CD4-positive, alpha-beta memory T cell (primary cell): ENCODE data around the gene CEP170B. TPM values are rescaled to one million over a fixed set of nuclear protein-coding genes. Genes with fewer than 3 reads are reported as not detected.

ENCODE experiments used
- CTCF ChIA-PET: fragments of 350-600 bp; sonication (Branson Sonifier 250); formaldehyde crosslinking; loops from one replicate; lab custom pipeline; 2021; ENCODE audit warnings: inconsistent platforms; ENCODE audit not compliant: partially characterized antibody; lab: Charles Lee
- POLR2A ChIA-PET: fragments of 350-600 bp; sonication (Branson Sonifier 250); formaldehyde crosslinking; loops from one replicate; lab custom pipeline; 2021; ENCODE audit not compliant: partially characterized antibody; lab: Charles Lee
- DNase-seq, 5 donors: peaks; one replicate each; pipeline versions ENCODE4 v3.0.0 to v3.0.0-alpha.2; 2020 to 2022; ENCODE audit warnings: mixed read lengths in 1 of 5
- H3K27ac ChIP-seq: one replicate; pipeline ENCODE4 v1.7.0; 2013; ENCODE audit warnings: low read depth, low read length
- H3K27me3 ChIP-seq: 2 replicates; pipeline ENCODE4 v1.7.0; 2013; ENCODE audit warnings: mild to moderate bottlenecking, low read length, moderate library complexity; ENCODE audit not compliant: insufficient read depth
- H3K36me3 ChIP-seq: 2 replicates; pipeline ENCODE4 v1.7.0; 2013; ENCODE audit warnings: mild to moderate bottlenecking, low read length, moderate library complexity; ENCODE audit not compliant: insufficient read depth
- H3K4me1 ChIP-seq: 2 replicates; pipeline ENCODE4 v1.7.0; 2013; ENCODE audit warnings: mild to moderate bottlenecking, low read length, moderate library complexity; ENCODE audit not compliant: insufficient read depth
- H3K4me3 ChIP-seq, 2 donors: one replicate each; pipeline ENCODE4 v1.7.0; 2013; ENCODE audit warnings: low read length in 2 of 2, mild to moderate bottlenecking in 1 of 2
- H3K9me3 ChIP-seq, 2 donors: one replicate each; pipeline ENCODE4 v1.7.0; 2013; ENCODE audit warnings: low read length in 2 of 2, control low read depth in 1 of 2; ENCODE audit not compliant: control insufficient read depth in 1 of 2
- H3K27ac Mint-ChIP-seq, 7 donors: one replicate each; pipeline ENCODE4 v1.8.0; 2020 to 2021; ENCODE audit warnings: mixed read lengths in 7 of 7, mild to moderate bottlenecking in 6 of 7, inconsistent platforms in 3 of 7, moderate library complexity in 3 of 7
- H3K27me3 Mint-ChIP-seq, 2 donors: one replicate each; pipeline ENCODE4 v1.8.0; 2020 to 2021; ENCODE audit warnings: mixed read lengths in 2 of 2
- H3K36me3 Mint-ChIP-seq, 2 donors: one replicate each; pipeline ENCODE4 v1.8.0; 2020 to 2021; ENCODE audit warnings: mixed read lengths in 2 of 2, inconsistent platforms in 1 of 2, mild to moderate bottlenecking in 1 of 2
- H3K4me1 Mint-ChIP-seq, 4 donors: one replicate each; pipeline ENCODE4 v1.8.0; 2020 to 2021; ENCODE audit warnings: mixed read lengths in 4 of 4, mild to moderate bottlenecking in 1 of 4
- H3K4me3 Mint-ChIP-seq, 8 donors: one replicate each; pipeline ENCODE4 v1.8.0; 2020 to 2021; ENCODE audit warnings: mixed read lengths in 8 of 8, mild to moderate bottlenecking in 7 of 8, moderate library complexity in 6 of 8, inconsistent platforms in 3 of 8
- H3K9me3 Mint-ChIP-seq, 8 donors: one replicate each; pipeline ENCODE4 v1.8.0; 2020 to 2021; ENCODE audit warnings: mixed read lengths in 8 of 8, mild to moderate bottlenecking in 5 of 8, inconsistent platforms in 3 of 8, moderate library complexity in 1 of 8
- intact Hi-C: fragments of 100-400 bp; cut with micrococcal nuclease; formaldehyde crosslinking; loops from one replicate; pipeline ENCODE4 v1.15.1; 2023
- polyA plus RNA-seq, 2 donors: library from polyadenylated mRNA; unstranded; fragments of 300-500 nt; fragmentation: Illumina TruSeq; gene quantifications; one replicate each; pipeline ENCODE4 v1.2.3, GENCODE V29; 2021
- total RNA-seq, 2 experiments: library from RNA; stranded (reverse); gene quantifications; one replicate each; pipeline ENCODE4 v1.2.3, GENCODE V29; 2021

The CEP170B gene
- total and polyA plus RNA-seq, 4 experiments from 2014 or later = 0.16 to 3.8 (median 3.0) TPM; not detected in 1

DNA sequence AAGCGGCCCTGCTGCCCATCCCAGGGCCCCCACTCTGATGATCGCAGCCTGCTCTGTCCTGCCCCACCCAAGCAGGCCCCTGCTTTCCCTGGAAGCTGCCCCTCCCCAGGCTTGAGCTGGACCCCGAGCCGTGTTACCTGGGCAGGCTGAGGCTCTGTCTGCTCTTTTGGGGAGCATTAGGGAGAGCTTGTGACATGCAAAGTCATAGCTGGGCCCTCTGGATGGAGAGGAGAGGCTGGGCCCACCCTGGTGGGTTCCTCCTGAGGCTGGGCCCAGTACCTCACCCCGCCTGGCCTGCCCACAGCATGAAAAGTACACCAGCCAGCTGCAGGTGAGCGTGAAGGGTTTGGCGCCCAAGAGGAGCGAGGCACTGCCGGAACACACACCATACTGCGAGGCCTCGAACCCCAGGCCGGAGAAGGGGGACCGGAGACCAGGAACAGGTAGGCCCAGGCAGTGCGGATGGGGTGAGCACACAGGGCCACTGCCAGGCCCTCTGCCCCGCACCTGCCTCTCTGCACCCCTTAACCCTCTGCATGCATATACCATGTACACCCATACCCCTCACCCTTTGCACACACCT lies 15.0 kb downstream of the CEP170B start:
- Mint-ChIP-seq H3K27me3 (no peaks in the 10 kb centered on the region), H3K36me3 (no peaks in the 10 kb centered on the region), H3K27ac (no peak overlapping the region), H3K9me3 (peaks cover 0 to 2% (median 0%) of the 10 kb centered on the region in 8 donors), H3K4me3 (no peak overlapping the region), H3K4me1 (no peaks in the 10 kb centered on the region)
- ChIA-PET POLR2A (no interaction called here), CTCF (no interaction called here)
- Histone ChIP-seq H3K4me3 (no peak overlapping the region), H3K27ac (no peak overlapping the region), H3K27me3 (no peaks in the 10 kb centered on the region), H3K36me3 (no peaks in the 10 kb centered on the region), H3K9me3 (no peaks in the 10 kb centered on the region), H3K4me1 (no peaks in the 10 kb centered on the region)
- peak in 1 of 5 donors; percentile 28 for DNase-seq
- intact Hi-C loops = no loop called here

DNA sequence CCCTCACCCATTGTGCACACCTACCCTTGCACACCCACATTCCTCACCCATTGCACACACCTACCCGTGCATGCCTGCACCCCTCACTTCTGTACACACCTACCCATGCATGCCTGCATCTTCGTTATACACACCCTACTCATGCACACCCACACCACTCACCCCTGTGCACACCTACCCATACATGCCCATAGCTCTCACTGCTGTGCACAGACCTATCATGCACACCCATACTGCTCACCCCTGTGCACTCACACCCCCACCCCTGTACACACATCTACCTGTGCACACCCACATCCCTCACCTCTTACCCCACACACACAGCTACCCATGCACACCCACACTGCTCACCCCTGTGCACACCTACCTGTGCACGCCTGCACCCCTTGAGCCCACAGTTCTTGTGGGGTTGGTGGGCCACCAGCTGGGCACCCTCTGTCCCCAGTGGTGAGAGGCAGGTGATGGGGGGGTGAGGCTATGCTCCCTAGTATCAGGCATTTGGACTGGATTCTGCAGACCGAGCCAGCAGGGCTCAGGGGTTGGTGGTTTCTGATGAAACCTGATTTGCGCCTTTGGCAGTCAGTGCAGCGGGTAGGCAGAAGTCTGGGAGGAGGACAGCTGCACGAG lies 15.6 kb downstream of the CEP170B start:
- CTCF ChIA-PET = no interaction called here
- intact Hi-C loops = no loop called here
- Histone ChIP-seq H3K4me1 (no peaks in the 10 kb centered on the region), H3K9me3 (no peaks in the 10 kb centered on the region), H3K27me3 (no peaks in the 10 kb centered on the region), H3K27ac (no peak overlapping the region), H3K4me3 (no peak overlapping the region), H3K36me3 (no peaks in the 10 kb centered on the region)
- H3K27me3 Mint-ChIP-seq = no peaks in the 10 kb centered on the region
- H3K36me3 Mint-ChIP-seq = no peaks in the 10 kb centered on the region
- no peak overlapping the region for H3K4me3 Mint-ChIP-seq
- H3K9me3 Mint-ChIP-seq = peaks cover 0 to 2% (median 0%) of the 10 kb centered on the region in 8 donors
- POLR2A ChIA-PET = no interaction called here
- DNase-seq = peak in 1 of 5 donors; percentile 12
- H3K4me1 Mint-ChIP-seq = no peaks in the 10 kb centered on the region
- no peak overlapping the region for H3K27ac Mint-ChIP-seq

DNA sequence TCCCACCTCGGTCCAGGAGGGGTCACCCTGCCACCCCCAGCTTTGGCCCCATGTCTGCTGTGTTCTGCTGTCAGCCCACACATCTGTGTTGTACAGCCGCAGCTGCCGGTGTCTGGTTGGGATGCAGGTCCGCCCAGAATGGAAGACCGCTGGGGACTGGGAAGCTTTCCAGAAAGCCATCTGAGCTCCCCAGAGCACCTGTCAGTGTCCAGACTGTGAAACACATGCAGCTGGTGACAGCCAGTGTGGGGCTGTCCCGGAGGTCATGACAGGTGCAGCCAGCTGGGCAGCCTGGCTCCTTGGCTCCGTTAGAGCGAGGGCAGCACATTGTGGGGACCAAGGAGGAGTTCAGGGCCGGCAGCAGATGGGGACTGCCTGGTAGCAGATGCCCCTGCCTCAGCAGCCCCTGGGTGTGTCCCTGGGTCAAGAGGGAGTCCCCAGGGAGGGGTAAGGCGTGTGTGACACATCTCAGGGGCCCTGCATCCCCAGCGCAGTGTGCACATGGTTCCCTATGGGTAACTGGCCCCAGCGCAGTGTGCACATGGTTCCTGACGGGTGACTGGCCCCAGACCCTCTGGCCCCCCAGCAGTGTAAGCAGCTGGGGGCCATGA lies 16.4 kb downstream of the CEP170B start:
- intact Hi-C loops = no loop called here
- H3K36me3 Mint-ChIP-seq = no peaks in the 10 kb centered on the region
- peak in 1 of 5 donors; percentile 11 for DNase-seq
- Histone ChIP-seq H3K4me3 (no peak overlapping the region), H3K27ac (no peak overlapping the region), H3K4me1 (no peaks in the 10 kb centered on the region), H3K27me3 (no peaks in the 10 kb centered on the region), H3K36me3 (no peaks in the 10 kb centered on the region), H3K9me3 (no peaks in the 10 kb centered on the region)
- H3K4me3 Mint-ChIP-seq = no peak overlapping the region
- no peaks in the 10 kb centered on the region for H3K27me3 Mint-ChIP-seq
- CTCF ChIA-PET = no interaction called here
- no peaks in the 10 kb centered on the region for H3K4me1 Mint-ChIP-seq
- H3K9me3 Mint-ChIP-seq = peaks cover 0 to 2% (median 0%) of the 10 kb centered on the region in 8 donors
- POLR2A ChIA-PET = no interaction called here
- no peak overlapping the region for H3K27ac Mint-ChIP-seq

DNA sequence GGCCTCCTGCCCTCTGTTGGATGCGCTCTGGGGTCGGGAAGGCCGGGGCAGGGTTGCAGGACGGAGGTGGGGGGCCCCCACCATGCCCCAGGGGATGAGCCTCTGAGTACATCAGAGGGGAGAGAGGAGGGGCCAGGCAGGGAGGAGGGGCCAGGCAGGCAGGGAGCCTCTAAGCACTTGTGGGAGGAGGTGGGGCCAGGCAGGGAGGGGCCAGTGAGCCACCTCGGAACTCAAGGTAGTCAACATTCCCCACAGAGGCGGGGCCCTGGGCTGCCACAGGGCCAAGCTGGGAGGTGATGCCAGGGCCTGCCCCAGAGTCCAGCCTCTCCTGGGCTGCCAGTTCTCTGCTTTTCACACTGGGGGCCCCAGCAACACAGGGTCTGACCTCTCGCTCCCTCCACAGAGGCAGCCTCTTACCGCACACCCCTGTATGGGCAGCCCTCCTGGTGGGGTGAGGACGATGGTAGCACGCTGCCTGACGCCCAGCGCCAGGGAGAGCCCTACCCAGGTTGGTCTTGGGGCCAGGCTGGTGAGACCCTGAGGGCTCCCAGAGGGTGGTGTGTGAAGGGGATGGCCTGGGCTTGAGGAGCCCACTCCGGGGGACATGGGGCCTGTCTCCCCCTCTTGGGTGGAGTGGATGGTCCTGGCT lies 17.4 kb downstream of the CEP170B start:
- Mint-ChIP-seq H3K27me3 (no peaks in the 10 kb centered on the region), H3K4me3 (no peak overlapping the region), H3K36me3 (no peaks in the 10 kb centered on the region), H3K4me1 (no peaks in the 10 kb centered on the region), H3K9me3 (peaks cover 0 to 2% (median 0%) of the 10 kb centered on the region in 8 donors), H3K27ac (no peak overlapping the region)
- no peaks in the 10 kb centered on the region for H3K36me3 ChIP-seq
- DNase-seq = peak in 1 of 5 donors; percentile 39
- no peaks in the 10 kb centered on the region for H3K27me3 ChIP-seq
- no peak overlapping the region for H3K27ac ChIP-seq
- ChIA-PET CTCF (no interaction called here), POLR2A (no interaction called here)
- intact Hi-C loops = no loop called here
- no peaks in the 10 kb centered on the region for H3K4me1 ChIP-seq
- H3K4me3 ChIP-seq = no peak overlapping the region
- H3K9me3 ChIP-seq = no peaks in the 10 kb centered on the region

- no peaks in the 10 kb centered on the region for H3K9me3 Mint-ChIP-seq
- intact Hi-C loops = no loop called here
- H3K4me3 ChIP-seq = no peak overlapping the region
- H3K36me3 ChIP-seq = no peaks in the 10 kb centered on the region
- peak in 1 of 5 donors; percentile 12 for DNase-seq
- CTCF ChIA-PET = no interaction called here
- H3K27me3 ChIP-seq = no peaks in the 10 kb centered on the region
- H3K4me3 Mint-ChIP-seq = no peak overlapping the region
- H3K36me3 Mint-ChIP-seq = no peaks in the 10 kb centered on the region
- POLR2A ChIA-PET = no interaction called here
- H3K9me3 ChIP-seq = no peaks in the 10 kb centered on the region
- H3K4me1 ChIP-seq = no peaks in the 10 kb centered on the region
- H3K27me3 Mint-ChIP-seq = no peaks in the 10 kb centered on the region
- no peaks in the 10 kb centered on the region for H3K4me1 Mint-ChIP-seq
- no peak overlapping the region for H3K27ac ChIP-seq
- H3K27ac Mint-ChIP-seq = no peak overlapping the region
Measured at GRCh38 chr14:104882991-104883660, 18.1 kb downstream of the CEP170B start.

- Histone ChIP-seq H3K27me3 (no peaks in the 10 kb centered on the region), H3K27ac (no peak overlapping the region), H3K4me3 (no peak overlapping the region), H3K36me3 (no peaks in the 10 kb centered on the region), H3K4me1 (no peaks in the 10 kb centered on the region), H3K9me3 (no peaks in the 10 kb centered on the region)
- Mint-ChIP-seq H3K9me3 (no peaks in the 10 kb centered on the region), H3K4me3 (no peak overlapping the region), H3K36me3 (no peaks in the 10 kb centered on the region), H3K27me3 (no peaks in the 10 kb centered on the region), H3K4me1 (no peaks in the 10 kb centered on the region), H3K27ac (no peak overlapping the region)
- peak in 1 of 5 donors; percentile 8 for DNase-seq
- ChIA-PET POLR2A (no interaction called here), CTCF (no interaction called here)
- intact Hi-C loops = no loop called here
Measured at GRCh38 chr14:104883681-104884361, 18.8 kb downstream of the CEP170B start.
